ENCODE data around the gene ANKDD1B.

DNA sequence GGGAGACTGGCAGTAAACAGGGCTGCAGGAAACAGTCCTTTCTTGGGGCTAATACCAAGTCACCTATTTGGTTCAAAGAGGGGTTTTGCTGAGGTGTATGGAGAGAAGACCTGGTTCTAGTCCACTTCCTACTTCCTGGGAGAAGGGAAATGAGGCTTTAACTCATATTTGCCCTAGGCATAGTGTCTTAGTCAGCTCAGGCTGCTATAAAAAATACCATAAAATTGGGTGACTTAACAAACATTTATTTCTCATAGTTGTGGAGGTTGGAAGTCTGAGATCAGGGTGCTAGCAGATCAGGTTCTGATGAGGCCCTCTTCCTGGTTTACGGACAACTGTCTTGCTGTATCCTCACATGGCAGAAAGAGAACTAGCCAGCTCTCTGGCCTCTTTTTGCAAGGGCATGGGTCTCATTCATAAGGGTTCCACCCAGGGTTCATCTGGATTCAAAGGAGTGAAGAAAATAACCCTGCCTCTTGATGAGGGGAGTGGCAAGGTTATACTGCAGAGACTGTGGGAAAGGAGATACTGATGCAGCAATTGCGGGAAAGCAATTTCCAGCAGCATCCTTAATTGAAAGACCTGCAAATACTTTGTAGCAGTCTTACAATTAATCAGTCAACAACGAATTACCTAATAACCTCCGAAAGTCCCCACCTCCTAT lies 40.5 kb downstream of the ANKDD1B start:
- TF ChIP-seq, protein P1, sequence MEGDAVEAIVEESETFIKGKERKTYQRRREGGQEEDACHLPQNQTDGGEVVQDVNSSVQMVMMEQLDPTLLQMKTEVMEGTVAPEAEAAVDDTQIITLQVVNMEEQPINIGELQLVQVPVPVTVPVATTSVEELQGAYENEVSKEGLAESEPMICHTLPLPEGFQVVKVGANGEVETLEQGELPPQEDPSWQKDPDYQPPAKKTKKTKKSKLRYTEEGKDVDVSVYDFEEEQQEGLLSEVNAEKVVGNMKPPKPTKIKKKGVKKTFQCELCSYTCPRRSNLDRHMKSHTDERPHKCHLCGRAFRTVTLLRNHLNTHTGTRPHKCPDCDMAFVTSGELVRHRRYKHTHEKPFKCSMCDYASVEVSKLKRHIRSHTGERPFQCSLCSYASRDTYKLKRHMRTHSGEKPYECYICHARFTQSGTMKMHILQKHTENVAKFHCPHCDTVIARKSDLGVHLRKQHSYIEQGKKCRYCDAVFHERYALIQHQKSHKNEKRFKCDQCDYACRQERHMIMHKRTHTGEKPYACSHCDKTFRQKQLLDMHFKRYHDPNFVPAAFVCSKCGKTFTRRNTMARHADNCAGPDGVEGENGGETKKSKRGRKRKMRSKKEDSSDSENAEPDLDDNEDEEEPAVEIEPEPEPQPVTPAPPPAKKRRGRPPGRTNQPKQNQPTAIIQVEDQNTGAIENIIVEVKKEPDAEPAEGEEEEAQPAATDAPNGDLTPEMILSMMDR (IDR thresholded peaks at IDR 0.05): no peak
- TF ChIP-seq POLR2AphosphoS5 (IDR thresholded peaks at IDR 0.05; ENCODE audit: insufficient read depth in 1 of 2, low read depth in 1 of 2): no peak

Data from vagina (tissue), 2 donors.